HG02840 (cell line): ENCODE measurements around the gene INSR.

Experiments
- ATAC-seq: cut with Tn5 transposase; IDR thresholded peaks from one replicate; pipeline ENCODE4 v1.9.1; 2021; ENCODE audit warnings: mild to moderate bottlenecking, moderate library complexity, moderate number of reproducible peaks; ENCODE audit not compliant: unreplicated experiment, low FRiP score

Gene INSR

DNA sequence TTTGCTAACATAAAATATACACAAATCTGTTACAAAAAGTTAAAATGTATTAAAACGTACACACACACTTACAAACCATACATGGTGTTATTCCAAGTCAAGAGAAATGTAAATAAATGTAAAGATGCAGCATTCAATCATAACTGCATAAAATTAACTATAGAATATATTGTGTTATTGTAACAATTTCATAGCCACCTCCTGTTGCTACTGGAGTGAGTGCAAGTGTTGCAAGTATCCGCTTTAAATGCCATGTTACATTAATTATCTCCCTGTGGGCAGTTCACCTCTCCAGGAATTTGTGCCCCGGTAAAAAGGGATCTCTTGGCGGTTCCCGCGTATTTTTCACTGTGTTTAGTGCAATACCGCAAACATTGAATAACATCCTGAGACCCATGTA is 3.5 kb upstream of the INSR start:
- no peak for ATAC-seq

DNA sequence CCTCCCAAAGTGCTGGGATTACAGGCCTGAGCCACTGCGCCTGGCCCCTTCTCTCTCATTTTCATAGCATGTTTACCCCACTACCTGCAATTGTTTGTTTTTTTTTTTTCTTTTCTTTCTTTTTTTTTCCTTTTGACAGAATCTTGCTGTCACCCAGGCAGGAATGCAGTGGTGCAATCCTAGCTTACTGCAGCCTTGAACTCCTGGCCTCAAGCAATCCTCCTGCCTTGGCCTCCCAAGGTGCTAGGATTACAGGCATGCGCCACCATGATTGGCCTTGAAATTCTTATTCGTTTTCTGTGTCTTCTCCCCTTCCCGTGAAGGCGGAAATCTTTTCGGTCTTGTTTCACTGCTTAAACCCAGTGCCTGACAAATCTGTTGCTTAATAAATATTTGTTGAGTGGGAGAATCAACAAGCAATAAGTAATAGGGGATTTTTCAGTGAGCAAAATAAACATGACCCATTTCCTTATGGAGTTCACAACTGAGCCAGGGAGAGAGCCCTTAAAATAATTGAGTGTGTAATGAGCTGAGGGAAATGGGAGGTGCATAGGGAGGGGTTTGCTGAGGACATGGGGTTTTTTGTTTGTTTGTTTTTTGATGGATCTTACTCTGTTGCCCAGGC is 1.8 kb upstream of the INSR start:
- no peak for ATAC-seq

DNA sequence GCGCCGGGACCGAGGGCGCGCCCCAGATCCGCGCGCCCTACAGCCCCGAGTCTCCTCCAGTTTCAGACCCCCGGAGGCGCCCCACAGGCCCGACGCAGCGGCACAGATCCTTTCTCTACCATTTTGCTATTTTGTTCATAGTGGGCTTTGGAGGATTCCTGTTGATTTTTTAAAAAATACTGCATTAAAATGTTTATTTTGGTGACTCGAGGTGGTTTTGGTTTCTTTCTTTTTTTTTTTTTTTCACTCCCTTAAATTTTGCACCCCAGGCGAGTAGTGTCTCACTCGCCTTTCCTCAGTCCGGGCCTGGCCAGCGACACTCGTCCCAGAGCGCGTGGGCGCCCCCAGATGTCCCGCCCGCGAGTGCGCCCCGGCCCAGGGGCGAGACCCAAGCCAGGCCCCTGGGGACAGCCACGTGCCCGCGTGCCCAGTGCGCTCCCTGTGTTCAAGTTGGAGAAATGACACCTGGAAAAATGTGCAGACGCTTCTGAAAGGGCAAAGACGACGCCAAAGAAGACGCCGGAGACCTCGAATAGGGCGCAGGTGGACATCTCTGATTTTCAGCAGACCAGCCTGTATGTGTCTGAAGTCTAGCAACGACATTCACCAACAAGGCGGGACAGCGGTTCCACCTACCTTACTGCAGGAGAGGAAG is 471 bp upstream of the INSR start:
- ATAC-seq, result no peak

GRCh38 chr19:7292950-7293761 is 1.1 kb downstream of the INSR start:
- ATAC-seq, result no peak

DNA sequence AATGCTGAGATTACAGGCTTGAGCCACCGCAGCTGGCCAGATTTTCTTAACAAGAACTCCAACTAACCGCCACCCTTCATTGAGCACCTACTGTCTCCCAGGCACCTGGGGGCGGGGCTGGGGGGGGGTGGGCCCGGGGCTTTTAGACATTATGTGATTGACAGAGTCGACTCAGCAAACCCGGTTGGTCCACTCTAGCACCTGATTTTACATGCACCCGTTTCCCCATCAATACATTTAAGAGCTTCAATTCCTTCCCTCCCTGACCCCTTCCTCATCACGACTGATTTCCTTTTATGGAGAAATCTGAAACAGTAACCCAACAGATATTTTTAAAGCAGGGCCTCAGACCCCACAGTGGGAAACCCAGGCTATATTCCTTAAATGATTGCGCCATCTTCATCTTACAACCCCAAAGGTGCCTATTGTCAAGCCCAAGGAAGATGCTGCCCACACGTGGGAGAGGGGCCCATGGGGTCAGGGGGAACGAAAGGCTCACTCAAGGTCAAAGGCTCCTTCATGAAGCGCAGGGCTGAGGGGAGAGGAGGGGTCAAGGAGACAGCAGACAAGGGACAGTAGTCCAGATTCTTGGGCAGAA is 1.8 kb downstream of the INSR start:
- no peak for ATAC-seq

- no peak for ATAC-seq
These were observed 5.2 kb downstream of the INSR start for GRCh38 chr19:7288977-7289376.

DNA sequence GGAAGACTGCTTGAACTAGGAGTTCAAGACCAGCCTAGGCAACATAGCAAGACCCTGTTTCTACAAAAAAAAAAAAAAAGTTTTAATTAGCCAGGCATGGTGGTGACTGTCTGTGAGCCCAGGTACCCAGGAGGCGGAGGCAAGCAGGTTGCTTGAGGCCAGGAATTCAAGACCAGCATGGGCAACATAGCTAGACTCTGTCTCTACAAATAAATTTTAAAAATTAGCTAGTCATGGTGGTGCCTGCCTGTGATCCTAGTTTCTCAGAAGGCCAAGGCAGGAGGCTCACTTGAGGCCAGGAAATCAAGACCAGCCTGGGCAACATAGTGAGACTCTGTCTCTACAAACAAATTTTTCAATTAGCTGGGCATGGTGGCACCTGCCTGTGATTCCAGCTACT is 6.1 kb downstream of the INSR start:
- no peak for ATAC-seq

- no peak for ATAC-seq
These were observed 6.5 kb downstream of the INSR start for GRCh38 chr19:7287722-7288121.

- no peak for ATAC-seq
These were observed 13.1 kb downstream of the INSR start for GRCh38 chr19:7280940-7281666.

GRCh38 chr19:7272856-7273578 is 21.2 kb downstream of the INSR start:
- ATAC-seq, result no peak

- no peak for ATAC-seq
These were observed 25.5 kb downstream of the INSR start for GRCh38 chr19:7268705-7269098.

DNA sequence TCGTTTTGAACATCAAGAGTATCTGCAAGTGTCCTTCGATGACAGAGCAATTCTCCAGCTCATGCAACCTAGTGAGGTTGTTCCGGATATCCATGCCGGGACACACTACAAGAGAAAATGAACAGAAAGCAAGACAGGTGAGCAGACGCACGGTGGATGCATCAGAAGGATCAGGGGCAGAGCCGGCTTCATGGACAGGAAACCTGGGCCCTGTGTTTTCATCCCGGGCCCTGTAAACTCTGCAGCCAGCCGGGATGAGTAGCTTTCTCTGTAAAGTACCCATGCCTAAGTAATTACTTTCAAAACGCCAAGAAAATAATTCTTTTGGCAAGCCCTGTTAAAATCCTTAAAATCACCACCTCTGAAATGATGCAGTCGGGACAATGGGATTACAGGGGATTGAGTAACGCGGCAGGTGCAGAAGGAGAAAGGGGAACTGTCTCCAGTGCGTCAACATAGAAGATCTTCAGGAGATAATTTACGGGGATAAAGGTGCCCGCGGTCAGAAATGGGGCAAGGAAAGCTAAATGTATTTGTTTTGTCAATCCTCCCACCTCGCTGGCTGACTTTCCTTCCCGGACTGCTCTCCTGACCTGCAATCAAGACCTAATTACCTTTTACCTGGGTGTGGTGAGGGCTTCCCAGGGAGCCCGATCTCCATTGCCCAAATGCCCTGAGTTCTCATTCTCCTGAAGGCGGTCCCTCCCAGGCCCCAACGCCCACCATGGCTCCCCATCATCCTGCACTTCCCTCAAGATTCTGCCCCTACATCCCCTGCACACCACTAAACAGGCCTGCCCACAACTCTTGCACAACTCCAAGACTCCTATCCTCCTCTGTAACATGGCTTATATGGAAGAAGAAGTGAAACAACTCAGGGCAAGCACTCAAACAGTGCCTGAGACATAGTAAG is 26.2 kb downstream of the INSR start:
- no peak for ATAC-seq

DNA sequence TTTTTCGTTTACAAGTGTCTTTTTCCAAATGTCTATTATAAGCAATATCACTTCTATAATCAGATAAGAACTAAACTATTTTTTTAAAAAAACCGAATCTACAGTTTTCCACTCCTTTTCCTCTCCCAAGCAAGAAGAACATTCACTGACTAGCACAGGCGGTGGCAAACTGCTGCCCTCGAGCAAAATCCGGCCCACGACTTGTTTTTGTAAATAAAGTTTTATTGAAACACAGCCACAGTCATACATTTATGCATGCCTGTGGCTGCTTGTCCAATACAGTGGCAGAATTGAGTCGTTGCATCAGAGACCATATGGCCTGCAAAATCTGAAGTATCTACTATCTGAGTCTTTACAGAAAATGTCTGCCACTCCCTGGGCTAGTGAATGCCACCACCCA is 27.4 kb downstream of the INSR start:
- no peak for ATAC-seq

DNA sequence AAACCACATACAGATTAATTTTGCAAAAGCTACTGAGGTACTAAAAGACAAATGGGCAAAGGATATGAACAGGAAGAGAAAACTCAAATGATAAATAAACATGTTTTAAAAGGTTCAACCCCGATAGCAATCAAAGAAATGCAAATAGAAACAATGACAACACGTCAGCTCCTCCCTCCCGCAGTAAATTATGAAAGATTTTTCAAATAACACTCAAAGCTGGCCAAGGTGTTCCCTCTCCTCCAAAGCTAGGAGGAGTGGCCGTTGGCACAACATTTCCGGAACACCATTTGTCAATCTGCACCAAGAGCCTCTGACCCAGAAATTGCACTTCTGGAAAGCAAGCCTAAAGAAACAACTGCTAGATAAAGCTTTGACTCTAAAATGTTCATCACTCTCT is 28.3 kb downstream of the INSR start:
- ATAC-seq, result no peak

DNA sequence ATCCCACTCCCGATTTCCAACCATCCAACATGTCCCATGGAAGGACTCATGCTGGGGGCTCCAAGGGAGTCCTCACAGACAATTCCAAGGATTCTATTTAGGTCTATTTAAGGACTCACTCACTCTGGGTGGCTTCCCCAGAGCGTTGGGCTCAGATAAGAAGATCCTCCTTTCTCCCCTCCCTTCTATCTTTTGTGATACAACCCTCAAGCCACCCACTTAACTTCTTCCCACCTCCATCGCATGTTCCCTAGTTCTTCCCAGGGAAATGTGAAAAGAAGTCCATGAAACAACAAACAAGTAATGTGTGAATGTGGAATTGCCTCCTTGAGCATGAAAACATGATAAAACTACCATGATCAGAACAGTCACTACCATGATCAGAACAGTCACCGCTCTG is 29.4 kb downstream of the INSR start:
- ATAC-seq, result no peak

GRCh38 chr19:7263521-7263920 is 30.7 kb downstream of the INSR start:
- no peak for ATAC-seq

- no peak for ATAC-seq
These were observed 31.1 kb downstream of the INSR start for GRCh38 chr19:7263066-7263465.

GRCh38 chr19:7262470-7262869 is 31.7 kb downstream of the INSR start:
- no peak for ATAC-seq

- no peak for ATAC-seq
These were observed 34.1 kb downstream of the INSR start for GRCh38 chr19:7260161-7260560.
